Astrocyte of the cerebellum (primary cell): Measurements from ENCODE around the gene STRBP.

Experiments
- DNase-seq: peaks from one replicate; pipeline ENCODE4 v3.0.0-alpha.2; 2011; ENCODE audit warnings: low read depth
- H3K4me3 ChIP-seq: 2 replicates; pipeline ENCODE4 v1.5.1; 2011; ENCODE audit warnings: mild to moderate bottlenecking, low read depth, low read length, moderate library complexity
- in situ Hi-C: cut with HindIII; loops from 2 replicates; pipeline ENCODE4 v1.10.0; 2017; ENCODE audit warnings: low sequenced_read_pairs
- TF ChIP-seq, protein P1 (sequence below): IDR thresholded peaks from 2 replicates; pipeline ENCODE4 v1.5.1; 2012; ENCODE audit warnings: low read length, low read depth, moderate library complexity, mild to moderate bottlenecking; ENCODE audit errors: missing control alignments

STRBP gene

DNA sequence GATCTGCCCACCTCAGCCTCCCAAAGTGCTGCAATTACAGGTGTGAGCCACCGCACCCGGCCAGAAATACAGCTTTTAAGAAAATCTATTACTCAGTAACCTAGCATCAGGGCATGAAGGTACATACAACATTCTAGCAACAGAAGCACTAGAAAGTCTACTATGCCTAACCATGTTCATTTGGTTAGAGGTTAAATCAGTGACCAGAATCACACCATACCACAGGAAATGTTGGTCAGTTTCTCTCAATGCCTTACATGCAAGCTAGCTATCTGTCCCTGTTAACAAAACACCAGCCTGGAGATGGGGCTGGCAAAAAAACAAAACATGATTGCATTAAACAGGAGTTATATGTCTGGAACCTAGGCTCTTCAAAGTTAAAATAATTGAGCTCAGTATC lies 104.1 kb downstream of the STRBP start:
- H3K4me3 ChIP-seq, result no peak overlapping the region
- TF ChIP-seq, protein P1, sequence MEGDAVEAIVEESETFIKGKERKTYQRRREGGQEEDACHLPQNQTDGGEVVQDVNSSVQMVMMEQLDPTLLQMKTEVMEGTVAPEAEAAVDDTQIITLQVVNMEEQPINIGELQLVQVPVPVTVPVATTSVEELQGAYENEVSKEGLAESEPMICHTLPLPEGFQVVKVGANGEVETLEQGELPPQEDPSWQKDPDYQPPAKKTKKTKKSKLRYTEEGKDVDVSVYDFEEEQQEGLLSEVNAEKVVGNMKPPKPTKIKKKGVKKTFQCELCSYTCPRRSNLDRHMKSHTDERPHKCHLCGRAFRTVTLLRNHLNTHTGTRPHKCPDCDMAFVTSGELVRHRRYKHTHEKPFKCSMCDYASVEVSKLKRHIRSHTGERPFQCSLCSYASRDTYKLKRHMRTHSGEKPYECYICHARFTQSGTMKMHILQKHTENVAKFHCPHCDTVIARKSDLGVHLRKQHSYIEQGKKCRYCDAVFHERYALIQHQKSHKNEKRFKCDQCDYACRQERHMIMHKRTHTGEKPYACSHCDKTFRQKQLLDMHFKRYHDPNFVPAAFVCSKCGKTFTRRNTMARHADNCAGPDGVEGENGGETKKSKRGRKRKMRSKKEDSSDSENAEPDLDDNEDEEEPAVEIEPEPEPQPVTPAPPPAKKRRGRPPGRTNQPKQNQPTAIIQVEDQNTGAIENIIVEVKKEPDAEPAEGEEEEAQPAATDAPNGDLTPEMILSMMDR, result no peak
- in situ Hi-C loops, result no loop called here
- DNase-seq, result no peak

DNA sequence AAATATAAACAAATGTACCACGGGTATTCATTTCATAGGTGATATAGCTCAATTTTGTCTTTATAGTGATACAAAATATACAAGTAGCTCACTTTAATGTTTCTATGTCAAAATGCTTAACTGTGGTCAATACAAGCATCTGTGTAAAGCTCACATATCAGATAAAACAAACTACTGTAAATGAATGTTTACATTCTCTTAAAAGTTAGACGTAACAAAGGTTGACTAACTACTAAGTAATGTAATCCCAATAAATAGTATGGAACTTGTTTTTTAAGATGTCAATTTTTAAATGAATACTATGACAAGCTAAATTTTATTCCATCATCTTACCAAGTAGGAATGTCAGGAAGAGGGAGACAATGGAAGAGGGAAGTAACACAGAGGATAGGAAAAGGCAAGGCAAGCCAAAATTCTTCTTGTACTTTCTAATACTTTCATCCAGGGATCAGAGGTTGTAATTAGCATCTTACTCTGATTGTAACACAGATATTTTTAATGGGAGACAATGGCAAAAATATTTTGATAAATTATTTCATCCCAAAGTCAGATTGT lies 105.5 kb downstream of the STRBP start:
- TF ChIP-seq, protein P1, result no peak
- no peak for DNase-seq
- H3K4me3 ChIP-seq, result no peak overlapping the region
- in situ Hi-C loops, result no loop called here

DNA sequence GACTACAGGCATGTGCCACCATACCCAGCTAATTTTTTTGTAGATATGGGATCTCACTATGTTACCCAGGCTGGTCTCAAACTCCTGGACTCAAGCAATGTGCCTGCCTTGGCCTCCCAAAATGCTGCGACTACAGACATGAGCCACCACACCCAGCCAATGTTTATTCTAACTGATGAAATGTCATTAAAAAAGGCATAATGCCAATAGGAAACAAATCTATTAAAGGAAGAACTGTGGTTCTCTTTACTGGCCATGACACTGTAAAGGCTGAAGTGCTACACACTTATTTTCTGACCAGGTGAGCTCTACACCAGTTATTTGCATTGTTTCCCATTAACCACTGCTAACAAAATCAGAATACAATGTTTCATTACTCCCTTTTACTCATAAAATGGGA lies 106.0 kb downstream of the STRBP start:
- no peak for DNase-seq
- no peak overlapping the region for H3K4me3 ChIP-seq
- in situ Hi-C loops, result no loop called here
- TF ChIP-seq, protein P1, result no peak

- TF ChIP-seq, protein P1, result no peak
- in situ Hi-C loops, result no loop called here
- H3K4me3 ChIP-seq, result no peak overlapping the region
- DNase-seq, result peak; percentile 1
These were observed 111.2 kb downstream of the STRBP start for GRCh38 chr9:123157221-123157620.

DNA sequence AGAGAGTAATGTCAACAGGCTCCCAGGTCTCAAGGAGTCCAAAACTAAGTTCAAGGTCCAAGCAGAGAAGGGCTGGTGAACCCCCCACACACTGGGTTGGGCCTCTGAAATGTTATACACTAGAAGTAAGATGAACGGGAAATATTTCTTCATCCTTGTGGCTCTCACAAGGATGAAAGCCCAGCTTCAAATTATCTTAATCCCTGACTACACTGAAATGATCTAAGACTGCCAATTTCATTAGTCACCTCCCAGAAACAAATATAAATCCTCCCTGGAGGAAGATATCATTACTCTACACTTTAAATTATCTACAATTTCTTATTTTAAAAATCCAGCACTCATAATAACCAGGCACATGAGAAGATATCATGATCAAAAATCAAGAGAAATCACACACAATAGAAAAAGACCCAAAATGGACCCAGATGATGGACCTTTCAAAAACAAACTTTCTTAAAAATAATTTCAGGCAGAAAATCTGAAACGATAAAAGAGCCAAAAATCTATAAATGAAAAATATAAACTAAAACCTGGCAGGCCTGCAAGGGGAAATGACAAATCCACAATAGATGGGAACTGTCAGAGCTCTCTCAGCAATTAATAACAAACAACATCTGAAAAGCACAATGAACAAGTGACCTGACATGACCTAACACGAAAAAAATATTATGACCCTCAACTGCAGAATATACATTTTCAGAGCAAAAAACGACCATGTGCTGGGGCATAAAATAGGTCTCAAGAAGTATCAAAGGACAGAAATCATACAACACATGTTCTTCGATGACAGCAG lies 117.5 kb downstream of the STRBP start:
- H3K4me3 ChIP-seq, result no peak overlapping the region
- no peak for DNase-seq
- in situ Hi-C loops, result no loop called here
- TF ChIP-seq, protein P1, result no peak

DNA sequence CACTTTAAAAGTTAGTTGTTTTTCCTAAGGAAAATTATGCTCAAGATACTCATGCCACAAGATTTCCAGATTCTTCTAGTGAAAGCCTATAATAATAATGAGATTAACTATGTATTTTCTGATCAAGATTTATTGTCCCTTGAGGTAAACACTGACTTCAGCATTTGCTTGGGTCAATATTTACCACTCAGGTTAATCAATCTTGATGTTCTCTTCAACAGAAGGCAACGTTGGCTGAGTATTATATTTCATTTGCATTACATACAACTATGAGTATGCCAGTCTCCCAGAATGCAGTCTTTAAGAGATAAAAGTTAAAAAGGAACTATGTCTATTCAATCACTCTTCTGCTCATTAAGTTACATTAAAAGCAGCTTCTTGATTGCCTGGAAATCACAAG lies 119.3 kb downstream of the STRBP start:
- DNase-seq, result no peak
- no peak overlapping the region for H3K4me3 ChIP-seq
- in situ Hi-C loops, result loop anchor here (5.0 kb wide), 1 partner anchor 158 kb away; no protein-coding TSS in a partner anchor
- TF ChIP-seq, protein P1, result no peak
